IMR-90 (cell line): ENCODE measurements around the gene ACTR3C.

Experiments used
- BHLHE40 ChIP-seq: fragments of 150-350 bp; IDR thresholded peaks from 2 replicates; pipeline ENCODE4 v1.6.1; 2016; ENCODE audit warnings: mild to moderate bottlenecking, low read depth, low read length
- CEBPB ChIP-seq: IDR thresholded peaks from 2 replicates; pipeline ENCODE4 v1.6.1; 2012; ENCODE audit warnings: low read depth, low read length, improper control_type of control experiment
- CHD1 ChIP-seq: IDR thresholded peaks from 2 replicates; pipeline ENCODE4 v1.6.1; 2012; ENCODE audit warnings: low read depth, low read length, improper control_type of control experiment
- MAFK ChIP-seq: IDR thresholded peaks from 2 replicates; pipeline ENCODE4 v1.6.1; 2012; ENCODE audit warnings: low read depth, low read length, improper control_type of control experiment
- MXI1 ChIP-seq: IDR thresholded peaks from 2 replicates; pipeline ENCODE4 v1.6.1; 2012; ENCODE audit warnings: low read depth, mild to moderate bottlenecking, low read length, moderate library complexity, borderline replicate concordance
- POLR2A ChIP-seq: IDR thresholded peaks from 2 replicates; pipeline ENCODE4 v1.6.1; 2012; ENCODE audit warnings: mild to moderate bottlenecking, low read depth, low read length
- RAD21 ChIP-seq: IDR thresholded peaks from 2 replicates; pipeline ENCODE4 v1.6.1; 2012; ENCODE audit warnings: low read length, improper control_type of control experiment
- RCOR1 ChIP-seq: IDR thresholded peaks from 2 replicates; pipeline ENCODE4 v1.6.1; 2012; ENCODE audit warnings: mild to moderate bottlenecking, low read length, improper control_type of control experiment; ENCODE audit not compliant: insufficient replicate concordance
- SMC3 ChIP-seq: fragments of 150-350 bp; IDR thresholded peaks from 2 replicates; pipeline ENCODE4 v1.6.1; 2016; ENCODE audit warnings: low read depth, mild to moderate bottlenecking, antibody characterized with exemption, low read length, moderate library complexity
- TF ChIP-seq, protein P1 (sequence below): conservative IDR thresholded peaks from 2 replicates; pipeline ENCODE4 v1.5.1; 2012; ENCODE audit warnings: mild to moderate bottlenecking, low read depth, low read length, improper control_type of control experiment
- TF ChIP-seq, protein P2 (sequence below): fragments of 150-350 bp; IDR thresholded peaks from 2 replicates; pipeline ENCODE4 v1.6.1; 2016; ENCODE audit warnings: low read depth, mild to moderate bottlenecking, low read length, moderate library complexity, borderline replicate concordance

- TF ChIP-seq, protein P1, sequence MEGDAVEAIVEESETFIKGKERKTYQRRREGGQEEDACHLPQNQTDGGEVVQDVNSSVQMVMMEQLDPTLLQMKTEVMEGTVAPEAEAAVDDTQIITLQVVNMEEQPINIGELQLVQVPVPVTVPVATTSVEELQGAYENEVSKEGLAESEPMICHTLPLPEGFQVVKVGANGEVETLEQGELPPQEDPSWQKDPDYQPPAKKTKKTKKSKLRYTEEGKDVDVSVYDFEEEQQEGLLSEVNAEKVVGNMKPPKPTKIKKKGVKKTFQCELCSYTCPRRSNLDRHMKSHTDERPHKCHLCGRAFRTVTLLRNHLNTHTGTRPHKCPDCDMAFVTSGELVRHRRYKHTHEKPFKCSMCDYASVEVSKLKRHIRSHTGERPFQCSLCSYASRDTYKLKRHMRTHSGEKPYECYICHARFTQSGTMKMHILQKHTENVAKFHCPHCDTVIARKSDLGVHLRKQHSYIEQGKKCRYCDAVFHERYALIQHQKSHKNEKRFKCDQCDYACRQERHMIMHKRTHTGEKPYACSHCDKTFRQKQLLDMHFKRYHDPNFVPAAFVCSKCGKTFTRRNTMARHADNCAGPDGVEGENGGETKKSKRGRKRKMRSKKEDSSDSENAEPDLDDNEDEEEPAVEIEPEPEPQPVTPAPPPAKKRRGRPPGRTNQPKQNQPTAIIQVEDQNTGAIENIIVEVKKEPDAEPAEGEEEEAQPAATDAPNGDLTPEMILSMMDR, result no peak
- TF ChIP-seq POLR2A (no peak), RAD21 (no peak), BHLHE40 (no peak), RCOR1 (no peak), CHD1 (no peak), SMC3 (no peak), MXI1 (no peak), CEBPB (no peak), MAFK (no peak)
- TF ChIP-seq, protein P2, sequence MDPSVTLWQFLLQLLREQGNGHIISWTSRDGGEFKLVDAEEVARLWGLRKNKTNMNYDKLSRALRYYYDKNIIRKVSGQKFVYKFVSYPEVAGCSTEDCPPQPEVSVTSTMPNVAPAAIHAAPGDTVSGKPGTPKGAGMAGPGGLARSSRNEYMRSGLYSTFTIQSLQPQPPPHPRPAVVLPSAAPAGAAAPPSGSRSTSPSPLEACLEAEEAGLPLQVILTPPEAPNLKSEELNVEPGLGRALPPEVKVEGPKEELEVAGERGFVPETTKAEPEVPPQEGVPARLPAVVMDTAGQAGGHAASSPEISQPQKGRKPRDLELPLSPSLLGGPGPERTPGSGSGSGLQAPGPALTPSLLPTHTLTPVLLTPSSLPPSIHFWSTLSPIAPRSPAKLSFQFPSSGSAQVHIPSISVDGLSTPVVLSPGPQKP, result no peak
Observed at GRCh38 chr7:150344299-150344698, 21.0 kb upstream of the ACTR3C start.
